Measurements from ENCODE around the gene ROPN1.
"Not testable (repeated sequence)": the region's sequence is repeated elsewhere in the genome, so short reads cannot be mapped to it uniquely, and the experiment has no call there.

Gene ROPN1

GRCh38 chr3:123971406-123971805 is 20.5 kb downstream of the ROPN1 start:
- DNase-seq: no peak

DNA sequence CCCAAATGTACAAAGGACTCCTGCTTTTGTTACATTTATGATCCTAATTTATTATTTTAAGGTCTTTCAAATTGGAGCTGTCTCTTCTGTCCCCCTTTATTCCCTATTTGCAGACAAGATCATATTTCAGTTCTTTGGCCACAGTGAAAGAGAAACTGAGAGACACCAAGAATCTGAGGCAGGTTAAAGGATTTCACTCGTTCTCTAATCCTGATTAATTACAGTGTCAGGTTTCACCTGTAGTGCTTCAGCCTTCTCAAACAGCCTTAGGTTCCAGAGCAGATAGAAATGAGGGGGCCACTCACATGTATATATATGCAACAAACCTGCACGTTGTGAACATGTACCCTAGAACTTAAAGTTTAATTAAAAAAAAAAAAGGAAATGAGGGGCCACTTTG is 24.7 kb downstream of the ROPN1 start:
- not testable (repeated sequence) for DNase-seq

More at GRCh38 chr3:123971406-123971805, 20.5 kb downstream of the ROPN1 start:
- TF ChIP-seq POLR2A (IDR thresholded peaks at IDR 0.05; ENCODE audit: low read length) (no peak), GATA1 (IDR thresholded peaks at IDR 0.05; ENCODE audit: low read depth, low read length) (no peak)

- DNase-seq: not testable (repeated sequence)
Measured at GRCh38 chr3:123966799-123967198, 25.1 kb downstream of the ROPN1 start.

GRCh38 chr3:123964793-123965192 is 27.1 kb downstream of the ROPN1 start:
- DNase-seq: not testable (repeated sequence)

GRCh38 chr3:123961508-123961856 is 30.4 kb downstream of the ROPN1 start:
- no peak for DNase-seq
- no peak for TF ChIP-seq POLR2A (IDR thresholded peaks at IDR 0.05; ENCODE audit: low read length)
- no peak for TF ChIP-seq GATA1 (IDR thresholded peaks at IDR 0.05; ENCODE audit: low read depth, low read length)

- DNase-seq: peak; percentile 91
- TF ChIP-seq GATA1 (IDR thresholded peaks at IDR 0.05; ENCODE audit: low read depth, low read length) (no peak), POLR2A (IDR thresholded peaks at IDR 0.05; ENCODE audit: low read length) (peak; percentile 92)
Measured at GRCh38 chr3:123960781-123961507, 31.0 kb downstream of the ROPN1 start, which contains the start of gene CCDC14. CCDC14 (minus strand) TSS chr3:123961229; CDS start chr3:123961173, 56 bp downstream.

GRCh38 chr3:123953735-123954134 is 38.2 kb downstream of the ROPN1 start:
- TF ChIP-seq POLR2A (IDR thresholded peaks at IDR 0.05; ENCODE audit: low read length) (no peak), GATA1 (IDR thresholded peaks at IDR 0.05; ENCODE audit: low read depth, low read length) (no peak)
- DNase-seq: no peak

GRCh38 chr3:123952844-123953520 is 38.9 kb downstream of the ROPN1 start:
- DNase-seq: no peak
- TF ChIP-seq GATA1 (IDR thresholded peaks at IDR 0.05; ENCODE audit: low read depth, low read length): no peak
- no peak for TF ChIP-seq POLR2A (IDR thresholded peaks at IDR 0.05; ENCODE audit: low read length)

- TF ChIP-seq POLR2A (IDR thresholded peaks at IDR 0.05; ENCODE audit: low read length) (no peak), GATA1 (IDR thresholded peaks at IDR 0.05; ENCODE audit: low read depth, low read length) (no peak)
- no peak for DNase-seq
Measured at GRCh38 chr3:123951522-123952447, 40.1 kb downstream of the ROPN1 start.

- no peak for DNase-seq
- TF ChIP-seq POLR2A (IDR thresholded peaks at IDR 0.05; ENCODE audit: low read length) (no peak), GATA1 (IDR thresholded peaks at IDR 0.05; ENCODE audit: low read depth, low read length) (no peak)
Measured at GRCh38 chr3:123949641-123950040, 42.3 kb downstream of the ROPN1 start.

DNA sequence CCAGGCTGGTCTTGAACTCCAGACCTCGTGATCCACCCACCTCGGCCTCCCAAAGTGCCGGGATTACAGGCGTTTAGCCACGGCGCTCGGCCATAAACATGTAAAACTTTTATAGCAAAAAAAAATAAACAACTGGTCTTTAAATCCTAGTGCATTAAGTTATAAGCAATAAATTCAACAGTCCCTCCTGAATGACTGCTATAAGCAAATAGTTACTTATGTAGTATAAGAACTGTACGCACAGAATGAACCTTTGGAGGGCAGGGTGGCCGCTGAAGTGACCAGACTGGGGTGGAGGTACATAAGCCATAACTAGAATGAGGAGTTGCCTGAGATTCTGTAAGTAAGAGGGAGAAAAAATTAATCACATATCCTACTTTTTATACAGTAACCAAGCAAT is 43.5 kb downstream of the ROPN1 start:
- no peak for DNase-seq
- no peak for TF ChIP-seq POLR2A (IDR thresholded peaks at IDR 0.05; ENCODE audit: low read length)
- TF ChIP-seq GATA1 (IDR thresholded peaks at IDR 0.05; ENCODE audit: low read depth, low read length): no peak

GRCh38 chr3:123947482-123947881 is 44.4 kb downstream of the ROPN1 start:
- no peak for DNase-seq
- TF ChIP-seq POLR2A (IDR thresholded peaks at IDR 0.05; ENCODE audit: low read length) (no peak), GATA1 (IDR thresholded peaks at IDR 0.05; ENCODE audit: low read depth, low read length) (no peak)

DNA sequence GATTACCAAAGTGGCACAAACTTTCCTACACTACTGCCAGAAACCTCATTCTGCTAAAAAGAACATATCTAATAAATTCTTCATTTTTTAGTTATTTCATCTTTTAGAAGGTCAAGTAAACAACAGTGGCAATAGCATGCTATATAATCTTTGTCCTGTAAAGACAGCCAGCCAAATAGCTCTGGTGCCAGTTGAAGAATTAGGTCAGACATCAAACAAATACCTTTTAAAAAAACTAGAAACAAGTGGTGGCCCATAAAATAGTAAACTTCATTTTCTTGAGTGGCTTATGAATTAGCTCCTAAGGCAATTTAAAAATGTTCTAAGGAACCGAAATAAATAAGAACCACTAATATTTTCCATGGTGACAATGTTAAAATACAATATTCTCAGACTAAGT is 50.4 kb downstream of the ROPN1 start:
- TF ChIP-seq GATA1 (IDR thresholded peaks at IDR 0.05; ENCODE audit: low read depth, low read length) (no peak), POLR2A (IDR thresholded peaks at IDR 0.05; ENCODE audit: low read length) (no peak)

DNA sequence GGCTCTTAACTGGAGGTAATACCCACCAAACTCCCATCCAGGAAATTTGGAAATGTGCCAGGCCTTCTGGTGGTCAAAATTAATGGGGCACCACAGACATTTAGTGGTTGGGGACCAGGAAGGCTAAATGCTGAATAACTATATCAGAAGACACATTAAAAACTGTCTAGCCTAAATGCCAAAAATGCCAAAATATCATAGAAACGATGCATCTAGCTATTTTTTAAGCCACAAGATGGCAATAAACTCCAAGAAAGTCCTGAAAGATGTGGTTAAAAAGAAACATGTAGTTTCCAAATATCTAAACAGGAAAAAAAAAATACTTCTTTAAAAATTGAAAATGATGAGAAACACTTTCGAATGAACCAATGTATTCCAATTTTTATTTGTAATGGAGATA is 50.8 kb downstream of the ROPN1 start:
- DNase-seq: no peak
- TF ChIP-seq POLR2A (IDR thresholded peaks at IDR 0.05; ENCODE audit: low read length) (no peak), GATA1 (IDR thresholded peaks at IDR 0.05; ENCODE audit: low read depth, low read length) (no peak)

More for the DNA sequence above, 50.4 kb downstream of the ROPN1 start:
- DNase-seq: no peak

Measured in erythroblast (primary cell).